Gastrocnemius medialis (tissue), 4 donors: Measurements from ENCODE around the gene WNK2. TPM values are rescaled to one million over a fixed set of nuclear protein-coding genes. Genes with fewer than 3 reads are reported as not detected.

ENCODE experiments used
- ATAC-seq, 2 donors: fragments of 150-250 bp; one replicate each; pipeline ENCODE4 v1.9.1; 2016
- DNase-seq, 2 donors: peaks; one replicate each; pipeline ENCODE4 v3.0.0-alpha.2; 2019
- H3K27ac ChIP-seq, 4 donors: fragments of 200-600 bp; sonication (generic); 1 replicate in 1 of 4; 2 replicates in 3 of 4; pipeline ENCODE4 v1.5.1; 2016 to 2018; ENCODE audit warnings: mild to moderate bottlenecking in 2 of 4, moderate library complexity in 1 of 4
- H3K27me3 ChIP-seq, 3 donors: fragments of 200-600 bp; sonication (generic) in 2 of 3; 1 replicate in 1 of 3; 2 replicates in 2 of 3; pipeline versions ENCODE4 v1.5.1 to v1.6.0; 2016 to 2019; ENCODE audit warnings: mild to moderate bottlenecking in 1 of 3, moderate library complexity in 1 of 3
- H3K36me3 ChIP-seq, 2 donors: fragments of 200-600 bp; sonication (generic) in 1 of 2; one replicate each; pipeline ENCODE4 v1.5.1; 2017 to 2018
- H3K4me1 ChIP-seq, 2 donors: fragments of 200-600 bp; sonication (generic) in 1 of 2; one replicate each; pipeline ENCODE4 v1.5.1; 2016 to 2017; ENCODE audit warnings: mild to moderate bottlenecking in 2 of 2
- H3K4me3 ChIP-seq, 4 donors: fragments of 200-600 bp; sonication (generic) in 3 of 4; 1 replicate in 1 of 4; 2 replicates in 3 of 4; pipeline ENCODE4 v1.5.1; 2016 to 2019; ENCODE audit warnings: mild to moderate bottlenecking in 2 of 4
- H3K9me3 ChIP-seq, 3 donors: fragments of 200-600 bp; sonication (generic) in 2 of 3; 1 replicate in 1 of 3; 2 replicates in 2 of 3; pipeline ENCODE4 v1.5.1; 2016 to 2019
- POLR2A ChIP-seq, 2 donors: fragments of 450-650 bp; IDR thresholded peaks; one replicate each; pipeline ENCODE4 v1.6.1; 2017; ENCODE audit warnings: antibody characterized with exemption in 2 of 2, mild to moderate bottlenecking in 2 of 2, moderate library complexity in 2 of 2
- in situ Hi-C, 4 donors: fragments of 200-750 bp; cut with MboI; loops; one replicate each; pipeline versions ENCODE4 v1.15.0 to v1.8.0; 2017; ENCODE audit warnings: low sequenced_read_pairs in 4 of 4
- intact Hi-C: fragments of 100-400 bp; cut with DNase I; formaldehyde crosslinking; loops from one replicate; pipeline ENCODE4 v1.15.1; 2023; ENCODE audit warnings: low total_unique reads
- total RNA-seq, 4 donors: library from RNA; depleted of rRNA; stranded (reverse); fragments of >200 nt; gene quantifications; one replicate each; pipeline versions ENCODE4 v1.1.0 to v1.2.3, GENCODE V29; 2016
- TF ChIP-seq, protein P1 (sequence below), 5 experiments: fragments of 450-650 bp in 3 of 5; fragments of 200-600 bp in 2 of 5; sonication (generic) in 2 of 5; IDR thresholded peaks in 4 of 5; conservative IDR thresholded peaks in 1 of 5; 1 replicate in 4 of 5; 2 replicates in 1 of 5; pipeline ENCODE4 v1.5.1; 2016 to 2019; ENCODE audit warnings: antibody characterized with exemption in 5 of 5, mild to moderate bottlenecking in 3 of 5, moderate library complexity in 3 of 5

Gene WNK2
- total RNA-seq, 4 donors from 2014 or later: 11.3 to 43.0 (median 24.7) TPM

DNA sequence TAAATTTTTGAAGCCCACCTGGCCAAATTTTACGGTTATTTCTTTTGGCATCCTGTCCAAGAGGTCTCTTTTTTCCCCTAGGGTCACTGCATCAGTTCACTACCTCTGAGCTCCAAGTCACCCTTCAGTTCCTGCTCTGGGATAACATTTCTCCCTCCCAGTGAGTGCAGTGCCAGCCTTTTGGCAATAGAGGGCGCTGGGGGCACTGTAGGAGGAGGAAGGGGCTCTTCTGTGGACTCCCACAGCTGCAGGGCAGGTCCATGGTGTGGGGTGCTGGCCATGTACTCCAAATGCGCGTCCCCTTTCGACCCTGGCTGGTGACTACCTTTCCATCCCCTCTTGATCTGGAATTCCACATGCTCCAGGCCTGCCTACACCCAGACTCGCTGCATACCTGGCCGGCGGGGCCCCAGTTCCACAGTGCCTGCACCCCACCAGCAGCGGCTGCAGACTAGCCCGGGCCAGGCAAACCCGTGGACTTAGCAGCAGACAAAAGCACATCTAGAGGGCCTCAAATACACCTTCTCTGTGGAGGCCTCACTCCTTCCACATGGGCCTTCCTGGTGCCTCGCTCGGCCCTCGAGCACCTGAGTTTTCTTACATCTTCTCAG is 29.5 kb upstream of the WNK2 start:
- no peak for TF ChIP-seq POLR2A (IDR thresholded peaks at IDR 0.05)
- TF ChIP-seq, protein P1, sequence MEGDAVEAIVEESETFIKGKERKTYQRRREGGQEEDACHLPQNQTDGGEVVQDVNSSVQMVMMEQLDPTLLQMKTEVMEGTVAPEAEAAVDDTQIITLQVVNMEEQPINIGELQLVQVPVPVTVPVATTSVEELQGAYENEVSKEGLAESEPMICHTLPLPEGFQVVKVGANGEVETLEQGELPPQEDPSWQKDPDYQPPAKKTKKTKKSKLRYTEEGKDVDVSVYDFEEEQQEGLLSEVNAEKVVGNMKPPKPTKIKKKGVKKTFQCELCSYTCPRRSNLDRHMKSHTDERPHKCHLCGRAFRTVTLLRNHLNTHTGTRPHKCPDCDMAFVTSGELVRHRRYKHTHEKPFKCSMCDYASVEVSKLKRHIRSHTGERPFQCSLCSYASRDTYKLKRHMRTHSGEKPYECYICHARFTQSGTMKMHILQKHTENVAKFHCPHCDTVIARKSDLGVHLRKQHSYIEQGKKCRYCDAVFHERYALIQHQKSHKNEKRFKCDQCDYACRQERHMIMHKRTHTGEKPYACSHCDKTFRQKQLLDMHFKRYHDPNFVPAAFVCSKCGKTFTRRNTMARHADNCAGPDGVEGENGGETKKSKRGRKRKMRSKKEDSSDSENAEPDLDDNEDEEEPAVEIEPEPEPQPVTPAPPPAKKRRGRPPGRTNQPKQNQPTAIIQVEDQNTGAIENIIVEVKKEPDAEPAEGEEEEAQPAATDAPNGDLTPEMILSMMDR (IDR thresholded peaks at IDR 0.05 in 4 of 5, conservative IDR thresholded peaks at IDR 0.05 in 1 of 5): peak in 3 of 5 experiments; percentile 40 to 55 (median 44)
- Histone ChIP-seq H3K27ac (no peak overlapping the region), H3K9me3 (no peaks in the 10 kb centered on the region), H3K27me3 (no peaks in the 10 kb centered on the region), H3K36me3 (no peaks in the 10 kb centered on the region), H3K4me3 (no peak overlapping the region), H3K4me1 (no peaks in the 10 kb centered on the region)
- intact Hi-C loops: no loop called here
- in situ Hi-C loops: loop anchor here (25.0 kb wide), 2 partner anchors 408 to 808 kb away; partner anchors contain the start of gene BARX1 (in 2 of the 4)
- no peak for ATAC-seq
- DNase-seq: no peak

DNA sequence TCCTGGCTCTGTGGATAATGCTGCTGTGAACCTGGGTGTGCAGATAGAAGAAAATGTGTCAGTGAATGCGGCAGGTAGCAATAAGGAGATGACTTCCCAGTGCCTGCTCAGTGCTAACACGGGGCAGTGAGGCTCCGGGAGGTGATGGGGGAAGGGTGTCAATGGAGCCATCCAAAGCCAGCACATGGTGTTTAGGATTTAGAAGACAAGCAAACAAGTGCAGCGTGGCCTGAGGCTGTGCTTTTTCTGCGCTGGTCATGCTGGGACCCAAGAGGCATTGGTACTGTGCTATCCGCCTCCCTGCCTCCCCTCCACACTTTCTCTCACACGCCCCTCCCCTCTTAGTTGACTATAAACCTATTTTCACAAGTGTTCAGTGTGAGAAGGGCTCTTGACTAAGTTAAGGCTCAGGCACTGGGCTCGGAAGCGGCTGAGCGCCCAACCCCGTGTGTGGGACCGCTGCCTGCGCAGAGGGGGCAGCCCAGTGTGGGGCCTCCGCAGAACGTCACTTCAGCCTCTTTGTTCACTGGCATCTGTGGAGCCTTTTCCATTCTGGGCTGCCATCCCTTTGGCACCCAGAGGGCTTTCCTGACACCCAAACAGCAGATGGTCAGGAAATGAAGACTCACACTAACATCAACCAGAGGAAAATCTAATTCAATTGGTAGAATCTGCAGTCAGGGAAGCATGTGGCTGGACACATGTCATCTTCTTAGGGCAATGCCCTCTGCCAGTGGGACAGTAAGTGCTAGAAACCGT is 28.0 kb upstream of the WNK2 start:
- H3K27ac ChIP-seq: peak overlapping the region; percentile 22 to 31 (median 27)
- H3K27me3 ChIP-seq: no peaks in the 10 kb centered on the region
- H3K4me1 ChIP-seq: peaks cover 0 to 7% of the 10 kb centered on the region in 2 donors
- no peaks in the 10 kb centered on the region for H3K9me3 ChIP-seq
- intact Hi-C loops (no loop called here), in situ Hi-C loops (loop anchor here (5.0 to 25.0 kb wide), 3 partner anchors 146 to 806 kb away; partner anchors contain the start of gene BARX1 (in 2 of the 4))
- DNase-seq (no peak), ATAC-seq (peak in 1 of 2 donors; percentile 36)
- TF ChIP-seq POLR2A (IDR thresholded peaks at IDR 0.05): no peak
- TF ChIP-seq, protein P1 (IDR thresholded peaks at IDR 0.05 in 4 of 5, conservative IDR thresholded peaks at IDR 0.05 in 1 of 5): no peak
- no peaks in the 10 kb centered on the region for H3K36me3 ChIP-seq
- H3K4me3 ChIP-seq: no peak overlapping the region

DNA sequence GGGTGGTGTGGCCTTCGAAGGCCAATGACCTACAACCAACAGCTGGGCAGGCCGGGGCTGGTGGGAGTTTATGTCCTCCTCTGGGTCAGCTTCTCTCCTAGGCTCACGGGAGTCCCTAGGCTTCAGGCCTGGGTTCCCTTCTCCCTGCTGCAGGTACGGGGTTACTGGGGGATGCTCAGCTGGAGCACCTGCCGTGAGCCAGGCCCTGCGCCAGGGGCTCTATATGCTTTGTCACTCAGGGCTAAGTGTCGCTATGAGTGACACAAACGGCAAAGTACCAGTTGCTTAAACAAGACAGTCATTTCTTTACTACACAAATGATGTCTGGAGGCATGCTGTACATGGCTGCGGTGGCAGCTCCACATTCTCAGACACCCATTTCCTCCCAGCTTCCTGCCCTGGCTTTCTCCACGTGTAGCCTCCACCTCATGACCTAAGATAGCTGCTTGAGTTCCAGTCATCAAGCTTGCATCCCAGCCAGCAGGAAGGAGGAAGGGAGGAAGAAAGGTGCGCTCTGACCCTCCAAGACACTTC is 27.4 kb upstream of the WNK2 start:
- Histone ChIP-seq H3K9me3 (no peaks in the 10 kb centered on the region), H3K4me3 (no peak overlapping the region), H3K36me3 (no peaks in the 10 kb centered on the region), H3K27me3 (no peaks in the 10 kb centered on the region), H3K27ac (peak overlapping the region in 2 of 4 donors; percentile 22 to 27), H3K4me1 (peaks cover under 1 to 10% of the 10 kb centered on the region in 2 donors)
- no peak for ATAC-seq
- intact Hi-C loops: no loop called here
- in situ Hi-C loops: loop anchor here (5.0 to 25.0 kb wide), 3 partner anchors 146 to 806 kb away; partner anchors contain the start of gene BARX1 (in 2 of the 4)
- TF ChIP-seq, protein P1 (IDR thresholded peaks at IDR 0.05 in 4 of 5, conservative IDR thresholded peaks at IDR 0.05 in 1 of 5): no peak
- no peak for TF ChIP-seq POLR2A (IDR thresholded peaks at IDR 0.05)
- no peak for DNase-seq

DNA sequence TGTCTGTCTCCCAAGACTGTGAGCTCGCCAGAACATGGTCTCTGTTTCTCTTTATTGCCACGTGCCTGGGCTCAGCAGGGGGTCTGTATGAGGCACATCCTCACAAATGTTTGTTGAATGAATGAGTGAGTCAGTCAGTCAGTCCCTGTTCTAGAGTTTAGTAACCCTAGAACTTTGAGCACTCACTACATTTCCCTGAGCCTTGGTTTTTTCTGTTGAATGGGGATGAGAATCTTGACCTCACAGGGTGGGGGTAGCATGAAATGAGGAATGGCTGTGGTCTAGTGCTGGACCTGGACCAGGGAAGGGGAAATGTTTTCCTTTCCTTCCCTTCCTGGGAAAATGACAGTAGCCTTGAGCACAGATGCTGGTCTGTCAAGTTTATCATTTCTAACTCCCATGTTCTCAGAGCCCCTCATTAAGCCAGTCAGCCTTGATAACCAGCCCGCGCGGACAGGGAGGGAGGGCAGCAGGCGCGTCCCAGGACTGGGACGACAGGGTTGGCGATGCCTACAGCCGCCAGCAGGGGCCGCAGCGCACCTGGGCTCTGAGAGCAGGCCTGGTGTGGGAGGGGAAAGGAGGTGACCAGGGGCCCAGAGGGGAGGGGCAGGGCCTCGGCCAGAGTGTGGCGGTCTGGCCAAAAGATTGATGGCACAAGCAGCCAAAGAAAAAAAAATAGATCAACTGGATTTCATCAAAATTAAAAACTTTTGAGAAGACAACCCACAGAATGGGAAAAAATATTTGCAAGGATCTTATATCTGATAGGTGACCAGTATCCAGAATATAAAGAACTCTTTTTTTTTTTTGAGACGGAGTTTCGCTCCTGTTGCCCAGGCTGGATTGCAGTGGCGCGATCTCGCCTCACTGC is 24.1 kb upstream of the WNK2 start:
- H3K9me3 ChIP-seq: no peaks in the 10 kb centered on the region
- TF ChIP-seq, protein P1 (IDR thresholded peaks at IDR 0.05 in 4 of 5, conservative IDR thresholded peaks at IDR 0.05 in 1 of 5): peak; percentile 96 to 99 (median 97)
- TF ChIP-seq POLR2A (IDR thresholded peaks at IDR 0.05): no peak
- peaks cover 3 to 18% of the 10 kb centered on the region in 2 donors for H3K4me1 ChIP-seq
- no peaks in the 10 kb centered on the region for H3K27me3 ChIP-seq
- H3K27ac ChIP-seq: no peak overlapping the region
- intact Hi-C loops: loop anchor here (1.0 to 5.0 kb wide), 5 partner anchors 23 to 145 kb away; no protein-coding TSS in a partner anchor
- ATAC-seq: peak; percentile 88 to 94
- peak overlapping the region in 1 of 4 donors; percentile 11 for H3K4me3 ChIP-seq
- H3K36me3 ChIP-seq: no peaks in the 10 kb centered on the region
- peak; percentile 75 to 81 for DNase-seq
- in situ Hi-C loops: loop anchor here (5.0 to 25.0 kb wide), 5 partner anchors 142 to 802 kb away; partner anchors contain the start of gene BARX1 (in 2 of the 4)
